Liver (tissue), 9 donors: ENCODE measurements around the gene MB21D2. TPM values are rescaled to one million over a fixed set of nuclear protein-coding genes. Genes with fewer than 3 reads are reported as not detected.
"Not testable (repeated sequence)": the region's sequence is repeated elsewhere in the genome, so short reads cannot be mapped to it uniquely, and the experiment has no call there.

Experiments
- DNase-seq: peaks from one replicate; pipeline ENCODE4 v3.0.0-alpha.2; 2017; ENCODE audit warnings: low spot score
- H3K27ac ChIP-seq, 2 donors: one replicate each; pipeline ENCODE4 v1.7.0; 2013; ENCODE audit warnings: inconsistent platforms in 2 of 2, low read length in 2 of 2, control low read depth in 1 of 2, low read depth in 1 of 2, mild to moderate bottlenecking in 1 of 2
- H3K27me3 ChIP-seq, 4 donors: one replicate each; pipeline versions ENCODE4 v1.6.1 to v1.7.0; 2013; ENCODE audit warnings: low read length in 3 of 4, inconsistent platforms in 1 of 4, mild to moderate bottlenecking in 1 of 4, moderate library complexity in 1 of 4; ENCODE audit not compliant: control insufficient read depth in 4 of 4, insufficient read depth in 4 of 4
- H3K36me3 ChIP-seq, 4 donors: one replicate each; pipeline versions ENCODE4 v1.6.1 to v1.7.0; 2013; ENCODE audit warnings: low read length in 3 of 4, mild to moderate bottlenecking in 3 of 4, low read depth in 1 of 4, moderate library complexity in 1 of 4; ENCODE audit not compliant: control insufficient read depth in 4 of 4, insufficient read depth in 3 of 4
- H3K4me1 ChIP-seq, 4 donors: one replicate each; pipeline versions ENCODE4 v1.6.1 to v1.7.0; 2013; ENCODE audit warnings: low read length in 3 of 4, mild to moderate bottlenecking in 3 of 4, moderate library complexity in 1 of 4; ENCODE audit not compliant: control insufficient read depth in 4 of 4, insufficient read depth in 4 of 4
- H3K4me3 ChIP-seq, 3 donors: one replicate each; pipeline versions ENCODE4 v1.6.1 to v1.7.0; 2013; ENCODE audit warnings: low read length in 3 of 3, control low read depth in 1 of 3, low read depth in 1 of 3, mild to moderate bottlenecking in 1 of 3
- H3K9ac ChIP-seq, 2 donors: one replicate each; pipeline ENCODE4 v1.7.0; 2013; ENCODE audit warnings: low read length in 2 of 2, mild to moderate bottlenecking in 2 of 2, moderate library complexity in 2 of 2, control low read depth in 1 of 2, low read depth in 1 of 2
- H3K9me3 ChIP-seq, 4 donors: one replicate each; pipeline versions ENCODE4 v1.6.1 to v1.7.0; 2013; ENCODE audit warnings: low read length in 3 of 4; ENCODE audit not compliant: control insufficient read depth in 4 of 4
- EGR1 ChIP-seq, 2 donors: IDR thresholded peaks; 2 replicates each; pipeline ENCODE4 v1.6.1; 2016 to 2018; ENCODE audit warnings: antibody characterized with exemption in 2 of 2, low read depth in 2 of 2
- FOXA1 ChIP-seq: IDR thresholded peaks from 2 replicates; pipeline ENCODE4 v1.6.1; 2016; ENCODE audit warnings: antibody characterized with exemption
- FOXA2 ChIP-seq: IDR thresholded peaks from 2 replicates; pipeline ENCODE4 v1.6.1; 2016; ENCODE audit warnings: antibody characterized with exemption
- GABPA ChIP-seq, 2 donors: IDR thresholded peaks in 1 of 2; conservative IDR thresholded peaks in 1 of 2; 2 replicates each; pipeline ENCODE4 v1.6.1; 2016; ENCODE audit warnings: antibody characterized with exemption in 2 of 2, mild to moderate bottlenecking in 1 of 2, moderate library complexity in 1 of 2
- HNF4A ChIP-seq, 2 donors: conservative IDR thresholded peaks; 2 replicates each; pipeline ENCODE4 v1.6.1; 2016; ENCODE audit warnings: antibody characterized with exemption in 2 of 2, mild to moderate bottlenecking in 2 of 2
- HNF4G ChIP-seq: IDR thresholded peaks from 2 replicates; pipeline ENCODE4 v1.6.1; 2016; ENCODE audit warnings: antibody characterized with exemption
- JUND ChIP-seq, 2 donors: IDR thresholded peaks; 2 replicates each; pipeline ENCODE4 v1.6.1; 2016; ENCODE audit warnings: antibody characterized with exemption in 2 of 2
- NR2F2 ChIP-seq: IDR thresholded peaks from 2 replicates; pipeline ENCODE4 v1.6.1; 2016; ENCODE audit warnings: antibody characterized with exemption
- RAD21 ChIP-seq, 2 donors: IDR thresholded peaks; 2 replicates each; pipeline ENCODE4 v1.6.1; 2016; ENCODE audit warnings: antibody characterized with exemption in 2 of 2, mild to moderate bottlenecking in 2 of 2
- RXRA ChIP-seq, 2 donors: IDR thresholded peaks; 2 replicates each; pipeline ENCODE4 v1.6.1; 2017 to 2018; ENCODE audit warnings: antibody characterized with exemption in 2 of 2, mild to moderate bottlenecking in 1 of 2
- SP1 ChIP-seq: IDR thresholded peaks from 2 replicates; pipeline ENCODE4 v1.6.1; 2018; ENCODE audit warnings: antibody characterized with exemption, mild to moderate bottlenecking
- TAF1 ChIP-seq: conservative IDR thresholded peaks from 2 replicates; pipeline ENCODE4 v1.6.1; 2016; ENCODE audit warnings: antibody characterized with exemption, mild to moderate bottlenecking
- YY1 ChIP-seq: IDR thresholded peaks from 2 replicates; pipeline ENCODE4 v1.6.1; 2016; ENCODE audit warnings: antibody characterized with exemption, mild to moderate bottlenecking
- WGBS: extraction: QIAGEN DNeasy Blood & Tissue Kit; methylation state at CpG from one replicate; pipeline ENCODE4 v1.1.7; 2013; 5-methylcytosine and 5-hydroxymethylcytosine counted together
- polyA plus RNA-seq, 2 donors: library from polyadenylated mRNA; stranded (reverse) in 1 of 2; unstranded in 1 of 2; fragments of 200-250 nt in 1 of 2; fragments of >200 nt in 1 of 2; fragmentation: Nextera tagmentation in 1 of 2; extraction: Ambion mirVana in 1 of 2; gene quantifications; one replicate each; pipeline versions ENCODE4 v1.2.1 to v1.2.3, GENCODE V29; 2013 to 2015
- total RNA-seq, 2 donors: library from RNA; depleted of rRNA; stranded (reverse); fragments of >200 nt; gene quantifications; one replicate each; pipeline ENCODE4 v1.2.3, GENCODE V29; 2014
- TF ChIP-seq, protein P1 (sequence below): IDR thresholded peaks from 2 replicates; pipeline ENCODE4 v1.6.1; 2016; ENCODE audit warnings: antibody characterized with exemption
- TF ChIP-seq, protein P2 (sequence below): fragments of 150-350 bp; IDR thresholded peaks from 2 replicates; pipeline ENCODE4 v1.5.1; 2017; ENCODE audit warnings: improper control_type of control experiment, low read depth, low read length; ENCODE audit not compliant: missing input control
- TF ChIP-seq, protein P3 (sequence below): IDR thresholded peaks from 2 replicates; pipeline ENCODE4 v1.6.1; 2016; ENCODE audit warnings: antibody characterized with exemption
- TF ChIP-seq, protein P4 (sequence below): IDR thresholded peaks from 2 replicates; pipeline ENCODE4 v1.6.1; 2016; ENCODE audit warnings: antibody characterized with exemption, mild to moderate bottlenecking
- TF ChIP-seq, protein P5 (sequence below): IDR thresholded peaks from 2 replicates; pipeline ENCODE4 v1.6.1; 2016; ENCODE audit warnings: antibody characterized with exemption
- donor health status: healthy.
- donor health status: healthy.
- donor health status: healthy.
- donor health status: healthy.
- donor health status: healthy.

Gene MB21D2
- 1 to 10 TPM in 1 of 2 donors, under 1 TPM in 1; 0.59 to 1.9 TPM for total RNA-seq
- under 1 TPM; 0.13 to 0.33 TPM for polyA plus RNA-seq

GRCh38 chr3:192917404-192918274, at the start of gene MB21D2:
TSS of gene MB21D2 (minus strand) at chr3:192917856. CDS start at chr3:192917840, 16 bp downstream.
- H3K4me1 ChIP-seq, result peaks cover 2 to 20% (median 14%) of the 10 kb centered on the region in 4 donors
- H3K36me3 ChIP-seq, result no peaks in the 10 kb centered on the region
- H3K27ac ChIP-seq, result peak within 1 kb of the TSS; percentile 76 to 77
- TF ChIP-seq FOXA2 (no peak), NR2F2 (no peak), YY1 (peak; percentile 54), RAD21 (IDR thresholded peaks at IDR 0.05) (peak in 1 of 2 donors; percentile 24), HNF4A (conservative IDR thresholded peaks at IDR 0.05) (no peak)
- peak within 1 kb of the TSS; percentile 16 to 76 (median 75) for H3K4me3 ChIP-seq
- WGBS, result 1% methylated on average over 66 of the region's 66 CpGs
- DNase-seq, result peak; percentile 69
- no peaks in the 10 kb centered on the region for H3K9me3 ChIP-seq
- peaks cover 0 to 7% (median 3%) of the 10 kb centered on the region in 4 donors for H3K27me3 ChIP-seq
- peak within 1 kb of the TSS in 1 of 2 donors; percentile 49 for H3K9ac ChIP-seq

GRCh38 chr3:192964959-192965719, 47.5 kb upstream of the MB21D2 start:
- WGBS, result 93% methylated on average over 20 of the region's 21 CpGs
- not testable (repeated sequence) for H3K4me1 ChIP-seq, H3K4me3 ChIP-seq, H3K36me3 ChIP-seq, DNase-seq, H3K27me3 ChIP-seq, H3K9ac ChIP-seq, H3K9me3 ChIP-seq, H3K27ac ChIP-seq

DNA sequence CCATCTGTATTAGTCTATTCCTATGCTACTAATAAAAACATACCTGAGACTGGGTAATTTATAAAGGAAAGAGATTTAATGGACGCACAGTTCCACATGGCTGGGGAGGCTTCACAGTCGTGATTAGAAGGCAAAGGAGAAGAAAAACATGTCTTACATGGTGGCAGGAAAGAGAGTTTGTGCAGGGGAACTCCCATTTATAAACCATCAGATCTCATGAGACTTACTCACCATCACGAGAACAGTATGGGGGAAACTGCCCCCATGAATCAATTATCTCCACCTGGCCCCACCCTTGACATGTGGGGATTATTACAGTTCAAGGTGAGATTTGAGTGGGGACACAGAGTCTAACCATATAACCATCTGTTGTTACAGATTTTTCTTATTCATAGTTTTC, 42.1 kb upstream of the MB21D2 start:
- Histone ChIP-seq H3K36me3 (no peaks in the 10 kb centered on the region), H3K4me1 (no peaks in the 10 kb centered on the region), H3K4me3 (no peak overlapping the region), H3K27ac (no peak overlapping the region), H3K27me3 (no peaks in the 10 kb centered on the region), H3K9ac (no peak overlapping the region), H3K9me3 (no peaks in the 10 kb centered on the region)
- no peak for TF ChIP-seq EGR1 (IDR thresholded peaks at IDR 0.05; ENCODE audit: low read depth in 2 of 2)
- TF ChIP-seq, protein P1, sequence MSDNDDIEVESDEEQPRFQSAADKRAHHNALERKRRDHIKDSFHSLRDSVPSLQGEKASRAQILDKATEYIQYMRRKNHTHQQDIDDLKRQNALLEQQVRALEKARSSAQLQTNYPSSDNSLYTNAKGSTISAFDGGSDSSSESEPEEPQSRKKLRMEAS, result no peak
- no peak for TF ChIP-seq JUND (IDR thresholded peaks at IDR 0.05)
- TF ChIP-seq GABPA (IDR thresholded peaks at IDR 0.05 in 1 of 2, conservative IDR thresholded peaks at IDR 0.05 in 1 of 2), result no peak
- no peak for TF ChIP-seq TAF1
- no peak for TF ChIP-seq HNF4G
- TF ChIP-seq RXRA (IDR thresholded peaks at IDR 0.05), result no peak
- TF ChIP-seq FOXA2, result no peak
- TF ChIP-seq, protein P2, sequence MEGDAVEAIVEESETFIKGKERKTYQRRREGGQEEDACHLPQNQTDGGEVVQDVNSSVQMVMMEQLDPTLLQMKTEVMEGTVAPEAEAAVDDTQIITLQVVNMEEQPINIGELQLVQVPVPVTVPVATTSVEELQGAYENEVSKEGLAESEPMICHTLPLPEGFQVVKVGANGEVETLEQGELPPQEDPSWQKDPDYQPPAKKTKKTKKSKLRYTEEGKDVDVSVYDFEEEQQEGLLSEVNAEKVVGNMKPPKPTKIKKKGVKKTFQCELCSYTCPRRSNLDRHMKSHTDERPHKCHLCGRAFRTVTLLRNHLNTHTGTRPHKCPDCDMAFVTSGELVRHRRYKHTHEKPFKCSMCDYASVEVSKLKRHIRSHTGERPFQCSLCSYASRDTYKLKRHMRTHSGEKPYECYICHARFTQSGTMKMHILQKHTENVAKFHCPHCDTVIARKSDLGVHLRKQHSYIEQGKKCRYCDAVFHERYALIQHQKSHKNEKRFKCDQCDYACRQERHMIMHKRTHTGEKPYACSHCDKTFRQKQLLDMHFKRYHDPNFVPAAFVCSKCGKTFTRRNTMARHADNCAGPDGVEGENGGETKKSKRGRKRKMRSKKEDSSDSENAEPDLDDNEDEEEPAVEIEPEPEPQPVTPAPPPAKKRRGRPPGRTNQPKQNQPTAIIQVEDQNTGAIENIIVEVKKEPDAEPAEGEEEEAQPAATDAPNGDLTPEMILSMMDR, result no peak
- TF ChIP-seq, protein P3, sequence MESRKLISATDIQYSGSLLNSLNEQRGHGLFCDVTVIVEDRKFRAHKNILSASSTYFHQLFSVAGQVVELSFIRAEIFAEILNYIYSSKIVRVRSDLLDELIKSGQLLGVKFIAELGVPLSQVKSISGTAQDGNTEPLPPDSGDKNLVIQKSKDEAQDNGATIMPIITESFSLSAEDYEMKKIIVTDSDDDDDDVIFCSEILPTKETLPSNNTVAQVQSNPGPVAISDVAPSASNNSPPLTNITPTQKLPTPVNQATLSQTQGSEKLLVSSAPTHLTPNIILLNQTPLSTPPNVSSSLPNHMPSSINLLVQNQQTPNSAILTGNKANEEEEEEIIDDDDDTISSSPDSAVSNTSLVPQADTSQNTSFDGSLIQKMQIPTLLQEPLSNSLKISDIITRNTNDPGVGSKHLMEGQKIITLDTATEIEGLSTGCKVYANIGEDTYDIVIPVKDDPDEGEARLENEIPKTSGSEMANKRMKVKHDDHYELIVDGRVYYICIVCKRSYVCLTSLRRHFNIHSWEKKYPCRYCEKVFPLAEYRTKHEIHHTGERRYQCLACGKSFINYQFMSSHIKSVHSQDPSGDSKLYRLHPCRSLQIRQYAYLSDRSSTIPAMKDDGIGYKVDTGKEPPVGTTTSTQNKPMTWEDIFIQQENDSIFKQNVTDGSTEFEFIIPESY, result no peak
- no peak for TF ChIP-seq RAD21 (IDR thresholded peaks at IDR 0.05)
- TF ChIP-seq YY1, result no peak
- no peak for TF ChIP-seq FOXA1
- TF ChIP-seq HNF4A (conservative IDR thresholded peaks at IDR 0.05), result no peak
- TF ChIP-seq SP1, result no peak
- TF ChIP-seq, protein P4, sequence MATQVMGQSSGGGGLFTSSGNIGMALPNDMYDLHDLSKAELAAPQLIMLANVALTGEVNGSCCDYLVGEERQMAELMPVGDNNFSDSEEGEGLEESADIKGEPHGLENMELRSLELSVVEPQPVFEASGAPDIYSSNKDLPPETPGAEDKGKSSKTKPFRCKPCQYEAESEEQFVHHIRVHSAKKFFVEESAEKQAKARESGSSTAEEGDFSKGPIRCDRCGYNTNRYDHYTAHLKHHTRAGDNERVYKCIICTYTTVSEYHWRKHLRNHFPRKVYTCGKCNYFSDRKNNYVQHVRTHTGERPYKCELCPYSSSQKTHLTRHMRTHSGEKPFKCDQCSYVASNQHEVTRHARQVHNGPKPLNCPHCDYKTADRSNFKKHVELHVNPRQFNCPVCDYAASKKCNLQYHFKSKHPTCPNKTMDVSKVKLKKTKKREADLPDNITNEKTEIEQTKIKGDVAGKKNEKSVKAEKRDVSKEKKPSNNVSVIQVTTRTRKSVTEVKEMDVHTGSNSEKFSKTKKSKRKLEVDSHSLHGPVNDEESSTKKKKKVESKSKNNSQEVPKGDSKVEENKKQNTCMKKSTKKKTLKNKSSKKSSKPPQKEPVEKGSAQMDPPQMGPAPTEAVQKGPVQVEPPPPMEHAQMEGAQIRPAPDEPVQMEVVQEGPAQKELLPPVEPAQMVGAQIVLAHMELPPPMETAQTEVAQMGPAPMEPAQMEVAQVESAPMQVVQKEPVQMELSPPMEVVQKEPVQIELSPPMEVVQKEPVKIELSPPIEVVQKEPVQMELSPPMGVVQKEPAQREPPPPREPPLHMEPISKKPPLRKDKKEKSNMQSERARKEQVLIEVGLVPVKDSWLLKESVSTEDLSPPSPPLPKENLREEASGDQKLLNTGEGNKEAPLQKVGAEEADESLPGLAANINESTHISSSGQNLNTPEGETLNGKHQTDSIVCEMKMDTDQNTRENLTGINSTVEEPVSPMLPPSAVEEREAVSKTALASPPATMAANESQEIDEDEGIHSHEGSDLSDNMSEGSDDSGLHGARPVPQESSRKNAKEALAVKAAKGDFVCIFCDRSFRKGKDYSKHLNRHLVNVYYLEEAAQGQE, result no peak
- TF ChIP-seq, protein P5, sequence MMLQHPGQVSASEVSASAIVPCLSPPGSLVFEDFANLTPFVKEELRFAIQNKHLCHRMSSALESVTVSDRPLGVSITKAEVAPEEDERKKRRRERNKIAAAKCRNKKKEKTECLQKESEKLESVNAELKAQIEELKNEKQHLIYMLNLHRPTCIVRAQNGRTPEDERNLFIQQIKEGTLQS, result no peak
- TF ChIP-seq NR2F2, result no peak
- no peak for DNase-seq
- 65% methylated on average over 3 of the region's 3 CpGs for WGBS
